Measurements from ENCODE around the gene BORCS8.
A peak's percentile ranks its signal among the peaks of the same experiment; 100 is the strongest.

Gene BORCS8

GRCh38 chr19:19146865-19147264, 45.1 kb downstream of the BORCS8 start:
- Histone ChIP-seq H3K36me3 (ENCODE audit: control insufficient read depth, insufficient read depth, low read length) (peaks cover 13% of the 10 kb centered on the region), H3K4me3 (replicated peaks; ENCODE audit: low read depth, low read length) (no peak overlapping the region), H3K27me3 (replicated peaks; ENCODE audit: control insufficient read depth, insufficient read depth, low read length) (no peaks in the 10 kb centered on the region)
- TF ChIP-seq CTCF (IDR thresholded peaks at IDR 0.05; ENCODE audit: insufficient read depth, low read length, poor library complexity, severe bottlenecking) = no peak
- no peak for DNase-seq (ENCODE audit: extremely low read depth, insufficient read length)

DNA sequence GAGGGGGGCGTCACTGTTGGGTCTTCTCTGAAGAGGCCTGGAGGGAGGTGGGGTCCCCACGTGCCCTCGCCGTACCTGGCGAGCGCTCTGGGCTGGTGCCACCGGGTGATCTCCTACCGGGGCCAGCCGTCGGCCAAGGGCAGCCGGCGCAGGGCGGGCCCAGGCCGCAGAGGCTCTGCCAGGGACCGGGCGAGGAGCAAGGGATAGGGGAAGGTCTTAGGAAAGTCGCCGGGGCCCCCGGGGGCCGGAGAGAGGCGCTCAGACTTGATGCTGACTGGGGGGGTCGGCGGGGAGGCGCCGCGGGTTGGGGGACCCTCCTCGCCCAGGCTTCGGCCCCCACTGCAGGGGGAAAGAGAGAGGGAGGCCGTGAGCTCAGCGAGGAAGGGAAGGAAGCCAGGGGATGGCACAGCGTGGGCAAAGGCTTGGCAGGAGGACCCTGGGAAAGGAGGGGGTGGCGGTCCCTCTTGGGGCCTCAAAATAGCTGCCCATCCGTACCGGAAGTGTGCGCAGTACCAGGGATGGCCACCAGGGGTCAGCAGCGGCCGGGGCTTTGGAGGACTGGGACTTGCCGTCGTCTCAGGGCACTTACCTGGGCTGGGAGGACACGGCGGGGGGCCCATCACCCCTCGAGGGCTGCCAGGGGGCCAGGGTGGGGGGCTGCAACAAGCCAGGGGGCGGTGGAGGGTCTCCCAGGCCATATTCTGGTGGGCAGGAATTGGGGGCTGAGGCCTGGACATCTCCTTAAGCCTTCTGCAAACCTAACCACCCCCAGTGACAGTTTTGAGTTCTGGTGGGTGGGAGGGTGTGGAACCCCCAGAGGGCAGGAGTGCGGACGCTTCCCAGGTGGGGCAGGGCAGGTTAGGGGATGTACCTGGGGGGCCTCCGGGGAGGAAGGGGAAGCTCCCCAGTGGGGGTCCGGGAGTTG, 46.0 kb downstream of the BORCS8 start:
- TF ChIP-seq CTCF (IDR thresholded peaks at IDR 0.05; ENCODE audit: insufficient read depth, low read length, poor library complexity, severe bottlenecking) = peak; percentile 92
- Histone ChIP-seq H3K36me3 (ENCODE audit: control insufficient read depth, insufficient read depth, low read length) (peaks cover 13% of the 10 kb centered on the region), H3K27me3 (replicated peaks; ENCODE audit: control insufficient read depth, insufficient read depth, low read length) (no peaks in the 10 kb centered on the region), H3K4me3 (replicated peaks; ENCODE audit: low read depth, low read length) (no peak overlapping the region)
- peak; percentile 83 for DNase-seq (ENCODE audit: extremely low read depth, insufficient read length)

DNA sequence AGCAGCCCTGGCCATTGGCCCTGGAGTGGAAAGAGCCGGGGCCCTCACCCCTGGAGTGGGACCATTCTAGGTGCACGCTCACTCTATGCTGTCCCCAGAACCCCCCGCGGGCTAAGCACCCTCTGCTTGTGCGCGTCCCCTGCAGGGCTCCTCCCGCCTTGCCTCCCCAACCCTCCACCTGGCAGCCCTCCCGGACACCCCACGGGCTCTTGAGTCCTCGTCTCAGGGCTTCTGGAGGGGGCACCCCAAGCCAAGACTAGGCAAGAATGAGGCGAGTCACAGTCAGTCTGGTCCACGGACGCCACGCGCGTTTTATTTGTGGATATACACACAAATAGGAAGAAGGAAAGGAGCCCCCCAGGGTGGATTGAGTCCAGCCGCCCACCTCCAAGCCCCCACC, 46.7 kb downstream of the BORCS8 start:
- no peak for TF ChIP-seq CTCF (IDR thresholded peaks at IDR 0.05; ENCODE audit: insufficient read depth, low read length, poor library complexity, severe bottlenecking)
- Histone ChIP-seq H3K36me3 (ENCODE audit: control insufficient read depth, insufficient read depth, low read length) (peaks cover 13% of the 10 kb centered on the region), H3K4me3 (replicated peaks; ENCODE audit: low read depth, low read length) (no peak overlapping the region), H3K27me3 (replicated peaks; ENCODE audit: control insufficient read depth, insufficient read depth, low read length) (no peaks in the 10 kb centered on the region)
- DNase-seq (ENCODE audit: extremely low read depth, insufficient read length) = no peak

DNA sequence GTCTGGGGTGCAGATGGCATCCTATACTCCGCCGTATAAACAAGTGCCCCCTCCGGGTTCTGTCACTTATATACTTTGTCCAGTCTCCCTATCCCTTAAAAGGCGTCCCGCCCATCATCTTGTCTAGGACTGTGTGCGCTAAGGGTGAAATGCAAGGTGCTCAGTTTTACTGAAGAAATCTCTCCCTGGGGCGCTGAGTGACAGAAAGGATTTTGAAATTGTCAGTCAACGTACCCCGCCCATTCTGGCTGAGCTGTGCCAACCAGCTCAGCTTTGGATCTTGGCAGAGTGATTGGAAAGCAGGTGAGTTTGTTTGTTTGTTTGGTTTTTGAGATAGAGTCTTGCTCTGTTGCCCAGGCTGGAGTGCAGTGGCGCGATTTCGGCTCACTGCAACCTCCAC, 49.6 kb downstream of the BORCS8 start:
- DNase-seq (ENCODE audit: extremely low read depth, insufficient read length) = no peak

DNA sequence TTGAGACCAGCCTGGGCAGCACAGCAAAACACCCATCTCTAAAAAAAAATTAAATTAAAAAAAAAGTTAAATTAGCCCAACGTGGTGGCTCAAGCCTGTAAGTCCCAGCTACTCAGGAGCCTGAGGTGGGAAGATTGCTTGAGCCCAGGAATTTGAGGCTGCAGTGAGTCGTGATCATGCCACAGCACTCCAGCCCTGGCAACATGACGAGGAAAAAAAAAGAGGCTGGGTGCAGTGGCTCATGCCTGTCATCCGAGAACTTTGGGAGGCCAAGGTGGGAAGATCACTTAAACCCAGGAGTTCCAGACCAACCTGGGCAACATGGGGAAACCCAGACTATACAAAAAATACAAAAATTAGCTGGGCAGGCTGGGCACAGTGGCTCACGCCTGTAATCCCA, 51.5 kb downstream of the BORCS8 start:
- no peak overlapping the region for H3K4me3 ChIP-seq (replicated peaks; ENCODE audit: low read depth, low read length)
- H3K36me3 ChIP-seq (ENCODE audit: control insufficient read depth, insufficient read depth, low read length) = no peaks in the 10 kb centered on the region; the same call in 1 of the 2 replicates
- H3K27me3 ChIP-seq (replicated peaks; ENCODE audit: control insufficient read depth, insufficient read depth, low read length) = no peaks in the 10 kb centered on the region
- TF ChIP-seq CTCF (IDR thresholded peaks at IDR 0.05; ENCODE audit: insufficient read depth, low read length, poor library complexity, severe bottlenecking) = no peak
- no peak for DNase-seq (ENCODE audit: extremely low read depth, insufficient read length)

More for the DNA sequence above, 49.6 kb downstream of the BORCS8 start:
- TF ChIP-seq CTCF (IDR thresholded peaks at IDR 0.05; ENCODE audit: insufficient read depth, low read length, poor library complexity, severe bottlenecking) = no peak
- Histone ChIP-seq H3K36me3 (ENCODE audit: control insufficient read depth, insufficient read depth, low read length) (peaks cover 4% of the 10 kb centered on the region), H3K27me3 (replicated peaks; ENCODE audit: control insufficient read depth, insufficient read depth, low read length) (no peaks in the 10 kb centered on the region), H3K4me3 (replicated peaks; ENCODE audit: low read depth, low read length) (no peak overlapping the region)
